Measurements from ENCODE around the gene CDKAL1.

CDKAL1 gene

DNA sequence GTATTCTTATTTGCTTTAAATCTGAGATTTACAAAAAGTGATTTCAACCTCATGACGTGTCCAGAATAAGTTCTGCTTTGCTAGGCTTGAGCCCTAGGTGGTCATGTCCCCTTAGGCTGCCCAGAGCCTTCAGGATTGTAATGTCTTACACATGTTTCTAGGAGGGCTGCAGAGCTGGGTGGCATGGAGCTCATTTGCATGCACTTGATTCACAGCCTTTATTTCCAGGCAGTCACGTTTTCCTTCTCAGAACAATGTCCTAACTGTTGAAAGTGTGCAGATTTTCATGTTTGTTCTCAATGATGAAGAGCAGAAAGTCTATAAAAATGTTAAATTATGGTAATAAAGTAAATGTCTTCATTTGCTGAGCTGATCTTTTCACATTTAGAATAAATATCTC lies 610.7 kb downstream of the CDKAL1 start:
- Histone ChIP-seq H2AFZ (ENCODE audit: low read length) (no peak overlapping the region), H4K20me1 (ENCODE audit: insufficient read depth, low read length) (no peaks in the 10 kb centered on the region), H3K9me2 (replicated peaks; ENCODE audit: insufficient read depth, low read length) (no peaks in the 10 kb centered on the region), H3K4me2 (ENCODE audit: low read depth, low read length) (no peak overlapping the region), H3K79me2 (ENCODE audit: low read length) (no peaks in the 10 kb centered on the region), H3K4me3 (ENCODE audit: low read length) (no peak overlapping the region), H3K27ac (ENCODE audit: low read length) (no peak overlapping the region), H3F3A (ENCODE audit: insufficient read depth, low read length) (no peaks in the 10 kb centered on the region), H3K36me3 (replicated peaks; ENCODE audit: insufficient read depth, low read length) (no peaks in the 10 kb centered on the region), H3K9ac (ENCODE audit: low read length) (no peak overlapping the region), H3K9me3 (replicated peaks; ENCODE audit: insufficient read depth, low read length) (no peaks in the 10 kb centered on the region), H3K4me1 (ENCODE audit: low read length) (no peaks in the 10 kb centered on the region), H3K27me3 (replicated peaks; ENCODE audit: insufficient read depth, low read length) (no peaks in the 10 kb centered on the region)
- no peak for TF ChIP-seq EZH2phosphoT487 (IDR thresholded peaks at IDR 0.05; ENCODE audit: low read length)
- TF ChIP-seq CTCF (IDR thresholded peaks at IDR 0.05; ENCODE audit: low read length) = no peak
- no peak for TF ChIP-seq EZH2 (optimal IDR thresholded peaks at IDR 0.05; ENCODE audit: low read depth, low read length)
- no peak for DNase-seq

- Histone ChIP-seq H3K27me3 (replicated peaks; ENCODE audit: insufficient read depth, low read length) (no peaks in the 10 kb centered on the region), H3K9ac (ENCODE audit: low read length) (no peak overlapping the region), H3K4me1 (ENCODE audit: low read length) (no peaks in the 10 kb centered on the region), H3K4me3 (ENCODE audit: low read length) (no peak overlapping the region), H3K9me2 (replicated peaks; ENCODE audit: insufficient read depth, low read length) (no peaks in the 10 kb centered on the region), H3K27ac (ENCODE audit: low read length) (no peak overlapping the region), H2AFZ (ENCODE audit: low read length) (no peak overlapping the region), H3K79me2 (ENCODE audit: low read length) (no peaks in the 10 kb centered on the region), H3K36me3 (replicated peaks; ENCODE audit: insufficient read depth, low read length) (no peaks in the 10 kb centered on the region), H3K4me2 (ENCODE audit: low read depth, low read length) (no peak overlapping the region), H4K20me1 (ENCODE audit: insufficient read depth, low read length) (no peaks in the 10 kb centered on the region), H3K9me3 (replicated peaks; ENCODE audit: insufficient read depth, low read length) (no peaks in the 10 kb centered on the region), H3F3A (ENCODE audit: insufficient read depth, low read length) (no peaks in the 10 kb centered on the region)
- DNase-seq = no peak
- no peak for TF ChIP-seq EZH2phosphoT487 (IDR thresholded peaks at IDR 0.05; ENCODE audit: low read length)
- TF ChIP-seq EZH2 (optimal IDR thresholded peaks at IDR 0.05; ENCODE audit: low read depth, low read length) = no peak
- no peak for TF ChIP-seq CTCF (IDR thresholded peaks at IDR 0.05; ENCODE audit: low read length)
These were observed 613.7 kb downstream of the CDKAL1 start for GRCh38 chr6:21147995-21148394.

DNA sequence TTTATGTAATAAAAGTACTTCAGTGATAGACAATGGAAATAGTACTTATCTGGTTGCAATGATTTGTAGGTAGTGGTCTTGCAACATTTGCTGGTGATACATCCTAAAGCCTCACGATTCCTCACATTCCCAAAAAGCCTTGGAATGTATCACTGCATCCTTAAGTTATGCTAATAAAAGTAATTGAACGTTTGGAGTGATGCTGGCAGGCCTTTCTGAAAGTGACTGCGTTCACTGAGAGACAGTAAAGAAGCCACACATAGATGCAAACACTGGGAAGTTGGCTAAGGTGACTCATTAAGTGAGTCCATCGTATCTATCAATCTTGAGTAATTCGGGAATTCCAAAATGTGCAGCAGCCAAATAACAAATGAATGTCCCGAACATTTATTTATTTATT lies 615.2 kb downstream of the CDKAL1 start:
- Histone ChIP-seq H3K27me3 (replicated peaks; ENCODE audit: insufficient read depth, low read length) (no peaks in the 10 kb centered on the region), H3K79me2 (ENCODE audit: low read length) (no peaks in the 10 kb centered on the region), H3K27ac (ENCODE audit: low read length) (no peak overlapping the region), H3K4me3 (ENCODE audit: low read length) (no peak overlapping the region), H3K9ac (ENCODE audit: low read length) (no peak overlapping the region), H3K36me3 (replicated peaks; ENCODE audit: insufficient read depth, low read length) (no peaks in the 10 kb centered on the region), H4K20me1 (ENCODE audit: insufficient read depth, low read length) (no peaks in the 10 kb centered on the region), H2AFZ (ENCODE audit: low read length) (no peak overlapping the region), H3K4me1 (ENCODE audit: low read length) (no peaks in the 10 kb centered on the region), H3K9me3 (replicated peaks; ENCODE audit: insufficient read depth, low read length) (no peaks in the 10 kb centered on the region), H3K4me2 (ENCODE audit: low read depth, low read length) (no peak overlapping the region), H3K9me2 (replicated peaks; ENCODE audit: insufficient read depth, low read length) (no peaks in the 10 kb centered on the region), H3F3A (ENCODE audit: insufficient read depth, low read length) (no peaks in the 10 kb centered on the region)
- DNase-seq = no peak
- TF ChIP-seq CTCF (IDR thresholded peaks at IDR 0.05; ENCODE audit: low read length) = no peak
- TF ChIP-seq EZH2phosphoT487 (IDR thresholded peaks at IDR 0.05; ENCODE audit: low read length) = no peak
- TF ChIP-seq EZH2 (optimal IDR thresholded peaks at IDR 0.05; ENCODE audit: low read depth, low read length) = no peak
